ENCODE results near the gene NMUR1. TPM values are rescaled to one million over a fixed set of nuclear protein-coding genes. Genes with fewer than 3 reads are reported as not detected.
A peak's percentile ranks its signal among the peaks of the same experiment; 100 is the strongest.

Gene NMUR1
- total and polyA plus RNA-seq, 5 donors, result 0.50 to 1.9 (median 1.0) TPM

- Histone ChIP-seq H3K9me3 (ENCODE audit: control insufficient read depth, low read length) (no peaks in the 10 kb centered on the region), H3K27me3 (ENCODE audit: control insufficient read depth, insufficient read depth) (no peaks in the 10 kb centered on the region), H3K4me1 (ENCODE audit: control insufficient read depth, insufficient read depth, low read length) (no peaks in the 10 kb centered on the region), H3K4me3 (ENCODE audit: low read length) (peak overlapping the region; percentile 49), H3K27ac (ENCODE audit: low read length) (peak overlapping the region; percentile 82)
- ATAC-seq (peak; percentile 100), DNase-seq (peak; percentile 98 to 100 (median 99))
- intact Hi-C loops (cut with DNase I), result no loop called here
- WGBS, result 1% methylated on average over 87 of the region's 87 CpGs
These were observed 15.9 kb downstream of the NMUR1 start for GRCh38 chr2:231514225-231514950.

DNA sequence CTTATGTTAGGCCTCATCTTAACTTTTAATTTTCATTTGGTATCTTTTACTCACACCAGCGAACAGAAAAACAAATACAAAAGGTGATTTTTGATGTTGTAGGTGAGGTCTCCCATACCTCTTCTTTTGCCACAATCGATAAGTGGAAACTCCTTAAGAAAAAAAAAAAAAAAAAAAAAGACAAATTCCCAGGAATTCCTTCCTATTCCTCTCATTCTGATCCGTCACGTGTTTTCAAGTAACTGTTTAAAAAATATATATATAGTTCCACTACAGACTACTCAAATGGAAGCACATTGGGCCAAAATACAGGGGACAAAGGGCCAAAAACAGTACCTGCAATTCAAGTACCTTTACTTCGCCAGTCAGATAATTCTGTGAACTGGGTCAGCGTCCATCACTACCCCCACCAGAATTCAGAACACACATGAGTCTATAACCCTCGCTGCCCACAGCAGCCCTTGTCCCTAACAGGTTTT lies 16.5 kb downstream of the NMUR1 start:
- Histone ChIP-seq H3K27me3 (ENCODE audit: control insufficient read depth, insufficient read depth) (no peaks in the 10 kb centered on the region), H3K27ac (ENCODE audit: low read length) (peak overlapping the region; percentile 82), H3K4me3 (ENCODE audit: low read length) (peak overlapping the region; percentile 45), H3K4me1 (ENCODE audit: control insufficient read depth, insufficient read depth, low read length) (no peaks in the 10 kb centered on the region), H3K9me3 (ENCODE audit: control insufficient read depth, low read length) (no peaks in the 10 kb centered on the region)
- ATAC-seq, result no peak
- no peak for DNase-seq
- 18% methylated on average over 7 of the region's 7 CpGs for WGBS
- intact Hi-C loops (cut with DNase I), result no loop called here

DNA sequence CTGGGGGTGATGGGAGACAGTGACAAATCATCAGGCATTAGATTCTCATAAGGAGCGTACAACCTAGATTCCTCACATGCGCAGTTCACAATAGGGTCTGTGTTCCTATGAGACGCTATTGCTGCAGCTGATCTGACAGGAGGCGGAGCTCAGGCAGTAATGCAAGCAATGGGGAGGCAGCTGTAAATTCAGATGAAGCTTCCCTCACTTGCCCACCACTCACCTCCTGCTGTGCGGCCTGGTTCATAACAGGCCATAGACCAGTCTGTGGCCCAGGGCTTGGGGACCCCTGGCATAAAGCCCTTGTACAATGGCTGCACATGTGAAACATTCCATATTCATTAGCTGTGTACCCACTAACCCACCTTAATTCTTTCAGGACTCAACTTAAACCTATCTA lies 18.0 kb downstream of the NMUR1 start:
- intact Hi-C loops (cut with DNase I), result no loop called here
- WGBS, result 64% methylated on average over 5 of the region's 5 CpGs
- H3K27ac ChIP-seq (ENCODE audit: low read length), result peak overlapping the region; percentile 12

DNA sequence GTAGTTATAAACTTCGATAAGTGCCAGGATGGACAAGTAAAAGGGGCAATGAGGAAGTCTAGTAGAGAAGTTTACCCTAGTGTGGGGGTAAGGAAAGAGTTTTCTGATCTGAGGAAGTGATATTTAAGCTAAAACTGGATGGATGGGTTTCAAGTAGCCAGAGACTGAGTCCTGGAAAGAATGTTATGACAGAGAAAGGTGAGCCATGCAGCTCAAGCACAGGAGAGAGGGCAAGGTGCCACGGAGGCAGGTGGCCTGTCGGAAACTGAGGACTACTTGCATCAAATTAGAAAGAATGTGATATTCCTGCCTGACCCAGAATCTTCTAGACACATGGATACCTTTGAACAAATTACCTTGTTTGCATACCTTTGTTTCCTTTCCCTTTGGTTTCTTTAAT lies 26.5 kb downstream of the NMUR1 start:
- WGBS, result 92% methylated on average over 3 of the region's 3 CpGs
- H3K27ac ChIP-seq (ENCODE audit: low read length), result no peak overlapping the region
- intact Hi-C loops (cut with DNase I), result no loop called here
- no peak overlapping the region for H3K4me3 ChIP-seq (ENCODE audit: low read length)
- DNase-seq, result no peak
- no peak for ATAC-seq
- no peaks in the 10 kb centered on the region for H3K9me3 ChIP-seq (ENCODE audit: control insufficient read depth, low read length)
- H3K27me3 ChIP-seq (ENCODE audit: control insufficient read depth, insufficient read depth), result no peaks in the 10 kb centered on the region
- no peaks in the 10 kb centered on the region for H3K4me1 ChIP-seq (ENCODE audit: control insufficient read depth, insufficient read depth, low read length)

More for the DNA sequence above, 18.0 kb downstream of the NMUR1 start:
- Histone ChIP-seq H3K9me3 (ENCODE audit: control insufficient read depth, low read length) (no peaks in the 10 kb centered on the region), H3K27me3 (ENCODE audit: control insufficient read depth, insufficient read depth) (no peaks in the 10 kb centered on the region), H3K4me3 (ENCODE audit: low read length) (no peak overlapping the region), H3K4me1 (ENCODE audit: control insufficient read depth, insufficient read depth, low read length) (no peaks in the 10 kb centered on the region)
- ATAC-seq, result no peak
- DNase-seq, result no peak

DNA sequence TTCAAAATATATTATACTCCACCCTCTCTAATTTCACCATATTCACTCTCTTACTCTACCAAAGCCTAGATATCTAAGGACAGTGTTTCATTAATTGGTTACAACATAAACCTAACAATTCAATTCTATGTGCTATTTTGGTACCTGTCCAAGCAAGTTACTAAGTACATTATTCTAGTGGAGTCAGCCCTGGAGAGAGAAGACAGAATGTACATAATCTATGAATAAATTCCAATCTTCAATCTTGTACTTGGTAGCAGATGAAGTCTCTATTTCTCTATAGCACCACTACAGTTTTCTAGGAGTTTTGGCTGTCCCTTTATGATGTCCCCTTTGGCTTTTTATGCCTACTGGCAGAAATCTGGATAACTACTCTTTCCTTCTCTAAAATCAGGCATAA lies 27.6 kb downstream of the NMUR1 start:
- Histone ChIP-seq H3K4me1 (ENCODE audit: control insufficient read depth, insufficient read depth, low read length) (no peaks in the 10 kb centered on the region), H3K9me3 (ENCODE audit: control insufficient read depth, low read length) (no peaks in the 10 kb centered on the region), H3K4me3 (ENCODE audit: low read length) (no peak overlapping the region), H3K27ac (ENCODE audit: low read length) (no peak overlapping the region), H3K27me3 (ENCODE audit: control insufficient read depth, insufficient read depth) (no peaks in the 10 kb centered on the region)
- intact Hi-C loops (cut with DNase I), result no loop called here
- no peak for ATAC-seq
- no peak for DNase-seq

DNA sequence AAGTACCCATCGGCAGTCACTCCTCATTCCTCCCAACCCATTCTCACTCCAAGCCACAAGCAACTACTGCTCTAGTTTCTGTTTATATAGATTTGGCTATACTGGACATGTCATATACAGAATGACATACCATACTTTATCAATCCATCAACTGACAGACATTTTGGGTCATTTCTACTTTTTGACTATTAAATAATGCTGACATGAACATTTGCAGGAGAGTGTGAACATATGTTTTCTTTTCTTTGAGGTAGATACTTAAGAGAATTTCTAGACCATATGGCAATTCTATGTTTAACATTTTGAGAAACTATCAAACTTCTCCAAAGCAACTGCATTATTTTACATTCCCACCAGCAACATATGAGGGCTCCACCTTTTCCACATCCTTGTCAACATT lies 32.6 kb downstream of the NMUR1 start:
- 87% methylated on average over 1 of the region's 1 CpG for whole genome bisulfite sequencing
- no peaks in the 10 kb centered on the region for H3K27me3 ChIP-seq (ENCODE audit: control insufficient read depth, insufficient read depth)
- no peak overlapping the region for H3K27ac ChIP-seq (ENCODE audit: low read length)
- H3K9me3 ChIP-seq (ENCODE audit: control insufficient read depth, low read length), result no peaks in the 10 kb centered on the region
- H3K4me3 ChIP-seq (ENCODE audit: low read length), result no peak overlapping the region
- intact Hi-C loops (cut with DNase I), result no loop called here
- no peak for ATAC-seq
- DNase-seq, result no peak
- H3K4me1 ChIP-seq (ENCODE audit: control insufficient read depth, insufficient read depth, low read length), result no peaks in the 10 kb centered on the region

GRCh38 chr2:231494669-231495068 lies 35.6 kb downstream of the NMUR1 start:
- 65% methylated on average over 3 of the region's 3 CpGs for WGBS
- intact Hi-C loops (cut with DNase I), result no loop called here
- H3K4me1 ChIP-seq (ENCODE audit: control insufficient read depth, insufficient read depth, low read length), result no peaks in the 10 kb centered on the region
- no peaks in the 10 kb centered on the region for H3K27me3 ChIP-seq (ENCODE audit: control insufficient read depth, insufficient read depth)
- ATAC-seq, result no peak
- H3K27ac ChIP-seq (ENCODE audit: low read length), result no peak overlapping the region
- no peak overlapping the region for H3K4me3 ChIP-seq (ENCODE audit: low read length)
- DNase-seq, result no peak
- H3K9me3 ChIP-seq (ENCODE audit: control insufficient read depth, low read length), result no peaks in the 10 kb centered on the region

DNA sequence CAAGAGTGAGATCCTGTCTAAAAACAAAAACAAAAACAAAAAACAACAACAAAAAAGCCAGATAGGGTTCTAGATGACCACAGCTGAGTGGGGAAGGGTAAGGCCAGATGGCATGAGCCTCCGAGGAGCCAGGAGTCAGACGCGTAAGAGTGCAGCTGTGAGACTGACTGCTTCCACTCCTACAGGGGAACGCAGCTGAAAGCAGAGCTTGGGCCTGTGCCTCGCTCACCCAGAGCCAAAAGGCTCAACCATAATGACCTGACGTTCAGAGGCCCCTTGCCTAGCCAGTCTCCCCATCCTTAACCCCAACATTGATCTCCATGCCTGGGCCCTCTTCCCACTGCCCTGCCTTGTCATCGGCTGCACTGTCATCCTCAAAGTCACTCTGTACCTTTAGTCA lies 39.4 kb downstream of the NMUR1 start:
- WGBS, result 91% methylated on average over 7 of the region's 7 CpGs

GRCh38 chr2:231489990-231490389 lies 40.3 kb downstream of the NMUR1 start:
- no peak overlapping the region for H3K4me3 ChIP-seq (ENCODE audit: low read length)
- no peaks in the 10 kb centered on the region for H3K27me3 ChIP-seq (ENCODE audit: control insufficient read depth, insufficient read depth)
- ATAC-seq (no peak), DNase-seq (peak in 2 of 3 donors; percentile 59 to 81)
- intact Hi-C loops (cut with DNase I), result loop anchor here in 1 of 4 donors (10.0 kb wide), 1 partner anchor 65 kb away; no protein-coding TSS in a partner anchor
- H3K9me3 ChIP-seq (ENCODE audit: control insufficient read depth, low read length), result no peaks in the 10 kb centered on the region
- no peak overlapping the region for H3K27ac ChIP-seq (ENCODE audit: low read length)
- no peaks in the 10 kb centered on the region for H3K4me1 ChIP-seq (ENCODE audit: control insufficient read depth, insufficient read depth, low read length)
- 82% methylated on average over 14 of the region's 14 CpGs for WGBS

More for the DNA sequence above, 39.4 kb downstream of the NMUR1 start:
- no peaks in the 10 kb centered on the region for H3K27me3 ChIP-seq (ENCODE audit: control insufficient read depth, insufficient read depth)
- DNase-seq (no peak), ATAC-seq (no peak)
- no peak overlapping the region for H3K4me3 ChIP-seq (ENCODE audit: low read length)
- H3K27ac ChIP-seq (ENCODE audit: low read length), result no peak overlapping the region
- H3K4me1 ChIP-seq (ENCODE audit: control insufficient read depth, insufficient read depth, low read length), result no peaks in the 10 kb centered on the region
- no peaks in the 10 kb centered on the region for H3K9me3 ChIP-seq (ENCODE audit: control insufficient read depth, low read length)
- intact Hi-C loops (cut with DNase I), result no loop called here

DNA sequence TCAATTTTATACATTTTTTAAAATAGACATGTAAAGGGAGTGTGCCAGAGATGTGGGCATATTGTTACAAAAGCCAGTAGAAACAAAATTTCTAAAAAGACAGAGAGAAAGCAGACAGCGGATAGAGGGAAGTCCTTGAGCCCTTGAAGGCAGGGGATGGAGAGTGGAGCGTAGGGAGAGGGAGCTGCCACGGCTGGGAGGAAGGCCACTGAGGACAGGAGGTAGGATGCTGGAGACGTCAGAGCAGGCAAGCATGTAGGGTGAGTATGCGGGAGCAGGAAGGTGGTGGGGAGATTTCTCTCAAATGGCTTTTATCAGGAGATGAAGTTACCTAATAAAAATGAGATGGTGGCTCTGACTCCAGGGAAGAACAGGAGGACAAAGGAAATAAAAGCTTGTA lies 41.9 kb downstream of the NMUR1 start:
- intact Hi-C loops (cut with DNase I), result loop anchor here in 1 of 4 donors (10.0 kb wide), 1 partner anchor 66 kb away; no protein-coding TSS in a partner anchor
- H3K27ac ChIP-seq (ENCODE audit: low read length), result no peak overlapping the region
- no peaks in the 10 kb centered on the region for H3K9me3 ChIP-seq (ENCODE audit: control insufficient read depth, low read length)
- no peaks in the 10 kb centered on the region for H3K4me1 ChIP-seq (ENCODE audit: control insufficient read depth, insufficient read depth, low read length)
- no peak overlapping the region for H3K4me3 ChIP-seq (ENCODE audit: low read length)
- DNase-seq, result no peak
- no peak for ATAC-seq
- no peaks in the 10 kb centered on the region for H3K27me3 ChIP-seq (ENCODE audit: control insufficient read depth, insufficient read depth)
- WGBS, result 77% methylated on average over 5 of the region's 5 CpGs

GRCh38 chr2:231486851-231487596 lies 43.2 kb downstream of the NMUR1 start:
- intact Hi-C loops (cut with DNase I), result loop anchor here in 1 of 4 donors (10.0 kb wide), 1 partner anchor 68 kb away; no protein-coding TSS in a partner anchor
- H3K27ac ChIP-seq (ENCODE audit: low read length), result no peak overlapping the region
- no peaks in the 10 kb centered on the region for H3K27me3 ChIP-seq (ENCODE audit: control insufficient read depth, insufficient read depth)
- no peak overlapping the region for H3K4me3 ChIP-seq (ENCODE audit: low read length)
- 94% methylated on average over 6 of the region's 6 CpGs for WGBS
- H3K9me3 ChIP-seq (ENCODE audit: control insufficient read depth, low read length), result no peaks in the 10 kb centered on the region
- no peak for DNase-seq
- H3K4me1 ChIP-seq (ENCODE audit: control insufficient read depth, insufficient read depth, low read length), result no peaks in the 10 kb centered on the region
- ATAC-seq, result no peak

Data from right cardiac atrium (tissue), 5 donors.